ENCODE measurements around the gene RIPOR3.
"Not testable (repeated sequence)": the region's sequence is repeated elsewhere in the genome, so short reads cannot be mapped to it uniquely, and the experiment has no call there.

The RIPOR3 gene

DNA sequence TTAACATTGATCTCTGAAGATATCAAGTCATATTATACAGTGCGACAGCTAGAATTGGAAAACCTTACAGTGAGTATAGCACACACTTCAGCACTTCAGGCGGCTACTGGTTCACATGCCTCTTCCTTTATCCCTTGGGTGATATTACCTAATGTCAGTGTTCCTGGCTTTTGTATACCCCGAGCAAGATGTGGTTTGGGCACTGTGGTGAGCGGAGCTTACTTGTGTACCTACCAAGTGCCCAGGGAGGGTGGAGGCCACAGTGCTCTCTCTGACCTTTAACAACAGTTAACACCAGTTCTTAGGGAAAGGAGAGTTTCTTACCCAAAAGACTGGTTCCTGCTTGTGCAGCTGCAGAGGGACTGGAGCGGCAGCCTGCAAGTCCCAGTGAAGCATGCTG lies 116.8 kb downstream of the RIPOR3 start:
- ChIA-PET CTCF (no interaction called here), POLR2A (no interaction called here)
- no peak for DNase-seq (ENCODE audit: extremely low spot score)
- no peak for TF ChIP-seq ARNT (IDR thresholded peaks at IDR 0.05)
- no peak for TF ChIP-seq L3MBTL2 (conservative IDR thresholded peaks at IDR 0.05)
- TF ChIP-seq, protein P1, sequence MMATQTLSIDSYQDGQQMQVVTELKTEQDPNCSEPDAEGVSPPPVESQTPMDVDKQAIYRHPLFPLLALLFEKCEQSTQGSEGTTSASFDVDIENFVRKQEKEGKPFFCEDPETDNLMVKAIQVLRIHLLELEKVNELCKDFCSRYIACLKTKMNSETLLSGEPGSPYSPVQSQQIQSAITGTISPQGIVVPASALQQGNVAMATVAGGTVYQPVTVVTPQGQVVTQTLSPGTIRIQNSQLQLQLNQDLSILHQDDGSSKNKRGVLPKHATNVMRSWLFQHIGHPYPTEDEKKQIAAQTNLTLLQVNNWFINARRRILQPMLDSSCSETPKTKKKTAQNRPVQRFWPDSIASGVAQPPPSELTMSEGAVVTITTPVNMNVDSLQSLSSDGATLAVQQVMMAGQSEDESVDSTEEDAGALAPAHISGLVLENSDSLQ (IDR thresholded peaks at IDR 0.05), result no peak
- no peak for TF ChIP-seq HDGF (IDR thresholded peaks at IDR 0.05; ENCODE audit: borderline replicate concordance)
- no peak for TF ChIP-seq SUZ12 (IDR thresholded peaks at IDR 0.05)
- TF ChIP-seq FOXM1 (IDR thresholded peaks at IDR 0.05; ENCODE audit: borderline replicate concordance), result no peak
- TF ChIP-seq LEF1 (IDR thresholded peaks at IDR 0.05; ENCODE audit: borderline replicate concordance), result no peak
- TF ChIP-seq SP1 (IDR thresholded peaks at IDR 0.05), result no peak
- no peak for TF ChIP-seq BHLHE40 (IDR thresholded peaks at IDR 0.05; ENCODE audit: borderline replicate concordance)

DNA sequence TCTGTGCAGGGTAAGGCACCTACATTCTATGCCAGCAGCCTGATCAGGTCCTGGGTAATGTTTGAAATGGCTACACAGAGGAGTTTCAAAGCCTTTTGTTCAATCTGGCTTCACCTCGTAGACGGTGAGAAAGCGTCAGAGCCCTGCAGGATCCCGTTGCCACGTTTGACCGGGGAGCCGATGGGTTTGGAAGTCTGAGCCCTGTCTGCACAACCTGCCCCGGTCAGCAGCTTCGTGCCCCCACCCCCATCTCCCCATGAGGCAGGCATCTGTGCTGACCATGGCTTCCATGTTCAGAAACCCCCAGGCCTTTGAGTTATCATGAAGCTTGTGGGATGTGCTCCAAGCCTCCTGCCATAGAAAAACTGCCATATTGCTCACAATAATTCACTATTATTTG lies 117.2 kb downstream of the RIPOR3 start:
- DNase-seq (ENCODE audit: extremely low spot score), result no peak
- TF ChIP-seq FOXA1 (IDR thresholded peaks at IDR 0.05) (no peak), SUZ12 (IDR thresholded peaks at IDR 0.05) (no peak), NFRKB (IDR thresholded peaks at IDR 0.05) (no peak), BHLHE40 (IDR thresholded peaks at IDR 0.05; ENCODE audit: borderline replicate concordance) (no peak), ELF4 (IDR thresholded peaks at IDR 0.05) (no peak), LEF1 (IDR thresholded peaks at IDR 0.05; ENCODE audit: borderline replicate concordance) (no peak), HDGF (IDR thresholded peaks at IDR 0.05; ENCODE audit: borderline replicate concordance) (no peak)
- TF ChIP-seq, protein P1 (IDR thresholded peaks at IDR 0.05), result no peak
- ChIA-PET POLR2A (no interaction called here), CTCF (no interaction called here)

DNA sequence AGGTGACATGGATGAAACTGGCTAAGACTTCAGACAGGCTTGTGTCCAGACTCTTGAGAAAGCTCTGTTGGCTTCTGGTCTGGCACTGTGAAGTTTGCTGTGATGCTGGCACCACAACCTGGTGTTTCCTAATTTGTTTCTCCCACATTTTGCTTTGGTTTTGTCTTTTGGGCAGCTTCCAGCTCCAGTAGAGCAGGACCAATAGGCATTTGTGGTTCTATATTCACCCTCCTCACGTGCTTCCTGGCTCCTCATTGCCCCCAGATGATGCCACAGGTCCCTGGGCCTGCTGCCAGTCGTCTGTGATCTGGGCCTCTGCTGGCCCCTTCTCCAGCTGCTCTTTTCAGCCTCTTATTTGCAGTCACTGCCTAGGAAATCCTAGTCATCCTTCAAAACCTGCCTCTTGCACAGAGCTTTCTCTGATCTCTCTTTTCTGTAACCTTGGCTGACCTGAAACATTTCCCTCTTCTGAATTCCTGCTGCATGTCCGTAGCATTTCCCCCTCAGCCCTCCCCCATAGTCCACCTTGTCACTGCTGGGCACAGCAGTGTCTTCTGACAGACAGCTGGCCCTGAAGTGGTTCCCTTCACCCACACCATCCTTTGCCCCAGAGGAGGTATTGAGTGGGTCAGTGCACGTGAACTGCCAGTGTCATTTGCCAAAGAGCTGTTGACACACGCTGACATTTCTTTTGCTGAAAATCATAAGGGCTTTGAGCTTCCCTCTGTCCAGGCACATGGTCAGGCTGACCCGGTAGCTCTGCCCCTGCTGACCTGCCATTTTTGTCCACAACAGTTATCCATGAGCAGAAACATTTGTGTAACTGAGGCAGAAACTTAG lies 118.2 kb downstream of the RIPOR3 start:
- ChIA-PET CTCF (interaction anchor here (0.5 kb wide), 1 partner anchor 161 kb away, joined by 3 read pairs; no protein-coding TSS in a partner anchor), POLR2A (no interaction called here)
- no peak for DNase-seq (ENCODE audit: extremely low spot score)
- TF ChIP-seq TARDBP (IDR thresholded peaks at IDR 0.05) (no peak), FOXM1 (IDR thresholded peaks at IDR 0.05; ENCODE audit: borderline replicate concordance) (no peak), CTBP1 (IDR thresholded peaks at IDR 0.05; ENCODE audit: borderline replicate concordance) (no peak), L3MBTL2 (conservative IDR thresholded peaks at IDR 0.05) (no peak), BHLHE40 (IDR thresholded peaks at IDR 0.05; ENCODE audit: borderline replicate concordance) (no peak), ARNT (IDR thresholded peaks at IDR 0.05) (no peak), SP1 (IDR thresholded peaks at IDR 0.05) (no peak), SUZ12 (IDR thresholded peaks at IDR 0.05) (no peak), LEF1 (IDR thresholded peaks at IDR 0.05; ENCODE audit: borderline replicate concordance) (no peak), HDGF (IDR thresholded peaks at IDR 0.05; ENCODE audit: borderline replicate concordance) (no peak), FOXA1 (IDR thresholded peaks at IDR 0.05) (no peak), FOXK2 (IDR thresholded peaks at IDR 0.05) (no peak), NFRKB (IDR thresholded peaks at IDR 0.05) (no peak), ZNF384 (IDR thresholded peaks at IDR 0.05) (no peak), ELF4 (IDR thresholded peaks at IDR 0.05) (no peak)
- TF ChIP-seq, protein P1 (IDR thresholded peaks at IDR 0.05), result no peak

DNA sequence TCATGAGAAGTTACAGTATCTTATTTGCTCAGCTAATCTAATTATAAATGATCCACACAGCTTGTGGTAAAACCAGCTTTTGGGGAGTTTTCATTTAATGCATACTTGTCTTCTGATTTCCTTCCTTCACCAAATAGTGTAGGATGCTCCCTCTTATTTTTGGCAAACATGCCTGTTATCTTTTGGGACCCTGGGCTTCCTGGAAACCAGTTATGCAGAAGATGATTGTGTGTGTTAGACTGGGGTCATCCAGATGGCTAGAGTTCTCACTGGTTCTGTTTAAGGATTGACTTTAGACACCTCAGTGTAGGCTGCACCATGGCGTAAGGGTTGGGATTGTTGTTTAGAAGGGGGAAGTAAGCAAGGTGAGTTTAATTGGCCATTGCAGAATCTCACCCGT lies 119.9 kb downstream of the RIPOR3 start:
- POLR2A ChIA-PET, result no interaction called here
- CTCF ChIA-PET, result no interaction called here
- DNase-seq (ENCODE audit: extremely low spot score), result no peak
- TF ChIP-seq SUZ12 (IDR thresholded peaks at IDR 0.05) (no peak), BHLHE40 (IDR thresholded peaks at IDR 0.05; ENCODE audit: borderline replicate concordance) (no peak), FOXM1 (IDR thresholded peaks at IDR 0.05; ENCODE audit: borderline replicate concordance) (no peak), FOXA1 (IDR thresholded peaks at IDR 0.05) (no peak), LEF1 (IDR thresholded peaks at IDR 0.05; ENCODE audit: borderline replicate concordance) (no peak), TARDBP (IDR thresholded peaks at IDR 0.05) (no peak), SP1 (IDR thresholded peaks at IDR 0.05) (no peak), ARNT (IDR thresholded peaks at IDR 0.05) (no peak), ELF4 (IDR thresholded peaks at IDR 0.05) (no peak), NFRKB (IDR thresholded peaks at IDR 0.05) (no peak), FOXK2 (IDR thresholded peaks at IDR 0.05) (no peak)
- TF ChIP-seq, protein P1 (IDR thresholded peaks at IDR 0.05), result no peak

DNA sequence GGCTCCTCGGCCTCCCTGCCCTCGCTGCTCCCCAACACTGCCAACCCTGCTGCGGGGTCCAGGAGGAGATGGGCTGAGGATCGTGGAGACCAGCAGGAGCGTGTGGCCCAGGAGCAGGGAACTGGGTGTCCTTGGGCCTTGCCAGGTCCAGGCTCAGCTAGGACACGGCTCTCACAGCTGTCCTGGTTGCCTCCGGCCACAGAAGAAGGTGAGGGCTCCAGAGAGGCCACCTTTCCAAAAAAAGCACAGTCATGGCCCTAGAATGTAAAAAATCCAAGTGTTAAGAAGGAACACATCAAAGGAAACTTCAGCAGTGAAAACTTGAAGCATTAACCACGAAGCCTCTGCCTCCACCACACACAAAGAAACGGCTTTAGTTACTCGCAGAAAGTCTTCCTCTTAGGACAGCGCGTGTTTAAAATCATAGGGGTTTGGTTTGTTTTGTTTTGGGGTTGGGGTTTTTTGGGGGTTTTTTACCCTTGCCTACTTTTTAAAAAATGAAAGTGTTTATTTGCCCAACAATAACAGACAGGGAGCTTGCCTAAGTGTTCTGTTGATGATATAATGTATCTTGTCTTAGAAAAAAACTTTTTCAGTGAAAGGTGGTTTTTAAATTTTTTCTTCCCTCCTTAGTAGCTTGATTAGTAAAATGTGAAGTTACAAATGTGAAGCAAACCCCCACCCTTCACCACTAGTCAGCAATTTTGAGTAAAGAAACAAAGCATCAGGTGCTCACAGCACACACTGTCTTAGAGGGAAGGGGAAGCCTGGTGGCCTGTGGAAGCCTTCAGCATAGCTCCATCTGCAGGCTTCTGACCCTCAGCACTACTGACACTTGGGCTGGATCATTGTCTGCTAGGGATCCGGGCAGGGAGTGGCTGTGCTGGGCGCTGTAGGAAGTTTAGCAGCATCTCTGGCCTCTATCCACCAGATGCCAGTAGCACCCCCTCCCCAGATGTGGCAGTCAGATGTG lies 121.2 kb downstream of the RIPOR3 start:
- TF ChIP-seq ELF4 (IDR thresholded peaks at IDR 0.05), result no peak
- TF ChIP-seq HDGF (IDR thresholded peaks at IDR 0.05; ENCODE audit: borderline replicate concordance), result no peak
- no peak for TF ChIP-seq FOXK2 (IDR thresholded peaks at IDR 0.05)
- DNase-seq (ENCODE audit: extremely low spot score), result no peak
- POLR2A ChIA-PET, result no interaction called here
- CTCF ChIA-PET, result interaction anchor here (0.8 to 0.9 kb wide), 2 partner anchors 66 to 106 kb away, joined by 3 to 6 read pairs; no protein-coding TSS in a partner anchor

DNA sequence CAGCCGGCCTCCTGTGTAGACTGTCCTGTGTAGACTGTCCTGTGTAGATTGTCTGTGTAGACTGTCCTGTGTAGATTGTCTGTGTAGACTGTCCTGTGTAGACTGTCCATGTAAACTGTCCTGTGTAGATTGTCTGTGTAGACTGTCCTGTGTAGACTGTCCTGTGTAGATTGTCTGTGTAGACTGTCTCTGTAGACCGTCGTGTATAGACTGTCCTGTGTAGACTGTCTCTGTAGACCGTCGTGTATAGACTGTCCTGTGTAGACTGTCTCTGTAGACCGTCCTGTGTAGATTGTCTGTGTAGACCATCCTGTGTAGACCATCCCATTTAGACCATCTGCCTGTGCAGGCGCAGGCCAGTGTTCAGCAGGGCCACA lies 121.9 kb downstream of the RIPOR3 start:
- CTCF ChIA-PET, POLR2A ChIA-PET: not testable (repeated sequence)

More for the DNA sequence above, 121.9 kb downstream of the RIPOR3 start:
- not testable (repeated sequence) for DNase-seq (ENCODE audit: extremely low spot score)

Data from HEK293T (cell line).